GM19438 (cell line): ENCODE data around the gene SLC22A31.
"Not testable (repeated sequence)": the region's sequence is repeated elsewhere in the genome, so short reads cannot be mapped to it uniquely, and the experiment has no call there.

ENCODE experiments used
- ATAC-seq: cut with Tn5 transposase; IDR thresholded peaks from one replicate; pipeline ENCODE4 v1.9.1; 2021; ENCODE audit warnings: low read depth; ENCODE audit not compliant: unreplicated experiment

SLC22A31 gene

DNA sequence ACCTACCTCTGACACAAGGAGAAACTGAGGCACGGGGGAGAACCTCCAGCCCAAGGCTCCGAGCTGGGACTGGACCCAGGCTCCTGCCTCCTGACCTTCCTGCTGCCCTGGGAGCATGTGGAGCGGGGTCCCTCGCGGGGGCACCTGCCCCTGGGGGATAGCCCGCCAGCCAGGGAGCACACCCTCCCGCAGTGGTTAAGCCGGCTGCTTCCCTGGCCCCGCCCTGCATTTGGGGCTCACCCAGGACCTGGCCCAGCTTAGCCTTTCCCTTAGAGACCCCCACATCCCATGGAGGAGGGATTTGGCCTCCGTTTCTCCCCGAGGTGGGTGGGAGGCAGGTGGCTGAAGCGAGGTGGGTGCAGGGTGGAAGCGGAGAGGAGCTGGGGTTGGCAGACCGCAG, 30.6 kb downstream of the SLC22A31 start:
- ATAC-seq, result no peak

DNA sequence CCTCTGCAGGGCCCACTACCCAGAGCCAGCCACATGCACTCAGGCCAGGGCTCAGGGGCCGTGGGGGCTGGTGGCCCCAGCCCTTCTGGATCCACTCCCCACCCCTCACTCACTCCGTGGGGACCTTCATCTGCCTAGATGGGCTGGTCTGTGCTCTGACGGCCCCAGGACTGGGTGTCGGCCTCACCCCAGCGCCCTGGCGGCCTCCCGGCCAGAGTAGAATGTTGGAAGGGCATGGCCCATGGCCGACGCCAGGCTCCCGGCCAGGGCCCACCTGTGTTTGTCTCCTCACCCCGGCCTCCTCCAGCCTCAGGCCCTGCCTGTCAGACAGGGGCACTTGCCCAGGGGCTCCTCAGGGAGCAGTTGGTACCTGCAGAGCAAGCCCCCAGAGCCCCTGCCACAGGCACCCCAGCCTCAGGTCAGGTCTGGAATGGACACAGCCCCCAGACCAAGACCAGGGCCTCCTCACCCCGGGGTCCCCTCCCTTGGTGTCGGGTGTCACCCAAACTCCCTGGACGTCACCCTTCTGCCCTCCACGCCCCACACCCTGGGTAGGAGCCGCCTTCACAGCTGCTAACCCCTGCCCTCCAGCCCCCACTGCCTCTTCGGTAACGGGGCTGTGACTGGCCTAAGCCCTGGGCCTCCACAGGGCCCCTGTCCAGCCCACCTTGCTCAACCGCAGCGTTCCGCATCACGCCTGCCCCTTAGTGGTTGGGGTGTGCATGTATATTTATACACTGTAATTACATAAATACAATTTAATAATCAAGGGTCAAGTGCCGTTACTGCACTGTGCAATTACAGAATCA, 31.8 kb downstream of the SLC22A31 start:
- ATAC-seq, result no peak

DNA sequence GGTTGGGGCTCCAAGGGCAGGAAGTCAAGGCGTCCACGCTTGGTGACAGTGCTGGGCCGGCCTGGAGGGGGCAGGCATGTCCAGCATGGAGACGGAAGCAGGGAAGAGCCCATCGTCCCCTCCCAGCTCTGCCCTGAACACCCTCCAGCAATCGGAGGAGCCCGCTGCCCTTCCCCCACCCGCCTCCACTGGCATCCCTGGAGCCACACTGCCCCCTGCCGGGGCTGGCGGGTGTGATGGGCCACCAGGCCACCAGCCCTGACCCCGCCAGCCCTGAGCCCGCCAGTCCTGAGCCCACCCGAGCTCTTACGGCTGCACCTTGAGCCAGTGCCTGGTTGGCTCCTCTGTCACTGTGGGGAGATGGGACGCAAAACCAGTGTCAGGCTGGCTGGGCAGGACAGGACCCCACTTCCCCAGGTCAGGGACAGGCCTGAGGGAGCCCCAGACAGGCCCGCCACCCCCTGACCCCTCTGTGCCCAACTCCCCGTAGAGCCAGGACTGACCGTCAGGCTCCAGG, 32.9 kb downstream of the SLC22A31 start:
- ATAC-seq, result no peak

DNA sequence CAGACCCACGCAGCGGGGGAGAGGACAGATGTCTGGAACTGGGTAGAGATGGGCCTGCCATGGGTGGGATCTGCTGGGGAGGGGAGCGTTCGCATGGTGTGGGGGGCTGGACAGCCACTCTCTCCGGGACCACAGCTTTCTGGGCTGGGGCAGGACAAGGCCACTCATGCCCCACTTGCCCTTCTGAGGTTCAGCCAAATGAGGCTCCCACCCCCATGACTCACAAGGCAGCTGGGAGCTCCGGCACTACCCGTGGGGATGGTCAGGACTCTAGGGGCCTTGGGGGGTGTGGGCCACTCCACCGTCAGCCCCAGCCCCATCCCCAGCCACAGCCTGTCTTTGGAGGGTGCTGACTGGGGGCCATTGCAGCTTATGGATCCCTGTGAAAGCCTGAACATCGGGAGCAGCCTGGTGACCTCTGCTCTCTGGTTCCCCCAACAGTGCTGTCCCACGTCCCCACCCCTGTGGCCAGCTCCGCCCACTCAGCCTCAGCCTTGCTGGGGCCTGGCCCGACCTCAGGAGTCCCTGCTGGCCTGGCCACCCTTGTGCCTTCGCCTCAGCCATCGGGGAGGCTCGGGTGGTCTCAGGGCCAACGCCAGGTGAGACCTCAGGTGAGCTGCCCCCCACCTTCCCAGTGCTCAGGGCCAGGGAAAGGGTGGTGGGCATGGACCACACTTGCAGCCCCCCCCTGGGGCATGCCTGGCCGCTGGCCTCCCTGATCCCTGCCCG, 33.5 kb downstream of the SLC22A31 start:
- ATAC-seq, result no peak

DNA sequence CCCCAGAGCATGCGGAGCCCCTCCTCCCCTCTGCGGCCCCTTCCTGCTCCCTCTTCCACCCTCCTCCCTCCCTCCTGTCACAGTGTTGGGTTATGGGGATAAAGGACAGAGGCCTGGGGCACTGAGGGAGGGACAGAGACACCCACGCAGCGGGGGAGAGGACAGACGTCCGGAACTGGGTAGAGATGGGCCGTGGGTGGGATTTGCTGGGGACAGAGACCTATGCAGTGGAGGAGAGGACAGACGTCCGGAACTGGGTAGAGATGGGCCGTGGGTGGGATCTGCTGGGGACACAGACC, 34.7 kb downstream of the SLC22A31 start:
- not testable (repeated sequence) for ATAC-seq

DNA sequence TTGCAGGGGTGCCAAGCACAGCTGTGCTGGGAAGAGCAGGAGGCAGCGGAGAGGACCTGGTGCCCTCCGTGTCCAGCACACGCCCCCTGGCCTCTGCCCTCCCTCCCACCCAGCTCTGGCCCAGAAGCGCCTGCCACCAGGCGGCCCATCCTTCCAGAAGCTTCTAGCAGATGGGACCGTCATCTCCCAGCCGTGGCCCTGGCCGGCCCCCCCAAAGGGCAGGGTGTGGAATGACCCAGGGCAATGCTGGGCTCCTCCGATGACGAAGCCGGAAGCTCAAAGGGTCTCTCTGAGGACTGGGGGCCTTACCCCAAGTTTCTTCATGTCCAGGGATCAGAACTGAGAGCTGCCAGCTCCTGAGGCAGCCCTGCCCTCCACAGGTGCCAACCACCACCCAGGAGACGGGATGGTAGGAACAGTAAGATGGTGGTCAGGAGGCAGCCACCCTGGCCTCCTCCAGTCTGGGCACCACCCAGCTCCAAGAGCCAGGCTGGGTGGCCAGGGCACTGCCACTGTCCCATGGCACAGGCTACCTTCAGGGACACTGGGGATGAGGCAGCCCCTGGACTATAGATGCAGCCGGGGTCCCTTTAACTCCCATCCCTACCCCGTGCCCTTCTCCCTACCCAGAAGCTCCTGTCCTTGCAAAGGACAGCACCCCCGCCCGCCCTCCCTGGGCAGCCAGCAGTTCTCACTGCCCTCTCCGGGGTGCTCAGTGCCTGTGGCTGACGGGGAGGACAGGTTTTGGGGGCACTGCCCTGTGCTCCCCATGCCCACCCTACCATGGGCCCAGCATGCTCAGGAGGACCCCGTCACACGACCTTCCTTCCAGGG, 35.3 kb downstream of the SLC22A31 start:
- no peak for ATAC-seq

DNA sequence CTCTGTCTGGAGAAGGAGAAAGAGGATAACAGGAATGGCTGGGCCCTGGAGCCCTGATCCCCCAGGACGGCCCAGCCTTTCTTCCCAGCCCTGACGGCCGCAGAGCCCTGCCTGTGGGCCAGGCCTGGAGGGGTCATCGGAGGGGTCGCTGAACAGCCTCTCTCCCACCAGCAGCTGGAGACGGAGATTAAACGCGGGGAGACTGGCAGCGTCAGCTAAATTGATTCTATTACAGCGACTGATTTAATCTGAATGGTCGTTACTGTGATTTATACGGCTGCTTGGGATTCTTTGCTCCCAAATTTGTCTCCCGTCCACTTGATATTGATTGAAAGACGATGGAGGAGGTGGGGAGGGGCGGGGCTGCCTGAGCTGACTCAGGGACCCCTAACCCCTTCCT, 35.9 kb downstream of the SLC22A31 start:
- no peak for ATAC-seq

DNA sequence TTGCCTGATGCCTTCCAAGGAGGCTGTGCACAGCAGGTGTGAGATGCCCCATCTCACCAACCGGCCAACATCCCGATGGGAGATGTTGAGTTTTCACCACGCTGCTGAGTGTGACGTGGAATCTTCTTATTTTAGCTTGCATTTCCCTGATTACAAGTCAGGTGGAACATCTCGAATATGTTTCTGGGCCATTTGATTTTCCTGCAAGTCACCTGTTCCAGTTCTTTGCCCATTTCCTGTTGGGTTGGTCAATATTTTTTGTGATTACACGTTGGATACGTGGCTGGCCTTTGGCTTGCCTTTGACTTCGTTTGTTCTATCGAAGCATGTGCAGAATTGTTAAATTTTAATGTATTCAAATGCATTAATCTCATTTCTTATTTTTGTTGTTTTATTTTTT, 37.0 kb downstream of the SLC22A31 start:
- ATAC-seq, result no peak

DNA sequence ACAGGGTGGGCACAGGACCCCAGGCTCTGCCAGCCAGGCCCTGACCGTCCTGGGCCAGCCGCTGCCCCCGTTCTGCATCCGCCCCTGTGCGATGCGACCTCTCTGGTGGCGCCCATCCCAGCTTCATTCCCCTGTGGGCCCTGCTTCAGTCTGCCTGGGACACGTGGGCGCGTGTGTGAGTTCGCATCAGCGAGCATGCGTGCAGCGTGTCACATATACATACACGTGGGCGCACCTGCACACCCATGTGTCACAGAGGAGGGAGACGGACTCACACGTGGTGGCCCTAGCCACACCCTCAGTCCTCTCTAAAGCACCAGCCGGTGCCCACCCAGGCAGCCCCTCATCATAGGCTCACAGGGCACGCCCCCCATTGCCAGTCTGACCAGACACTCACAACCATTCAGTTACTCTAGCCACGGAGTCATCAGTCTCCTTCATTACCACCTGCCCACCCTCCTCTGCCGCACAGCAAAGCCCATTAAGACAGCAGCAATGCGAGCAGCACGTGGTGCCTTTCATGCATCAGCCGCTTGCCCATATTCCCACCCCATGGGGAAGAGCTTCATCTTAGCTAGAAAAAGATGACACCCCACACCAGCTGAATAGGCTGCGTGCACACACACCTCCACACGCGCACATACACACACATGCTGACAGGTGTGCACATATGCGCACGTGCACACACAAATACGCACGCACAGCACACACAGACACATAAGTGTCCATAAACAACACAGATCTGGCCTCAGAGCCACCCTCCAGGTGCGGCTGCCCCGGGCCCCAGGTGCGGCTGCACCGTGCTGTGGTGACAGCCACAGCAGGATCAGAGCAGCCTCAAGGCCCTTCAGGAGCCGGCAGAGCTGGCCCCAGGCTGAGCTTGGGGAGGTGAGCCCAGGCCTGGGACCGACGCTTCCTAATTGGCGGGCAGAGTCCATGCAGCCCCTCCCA, 38.3 kb downstream of the SLC22A31 start:
- no peak for ATAC-seq

DNA sequence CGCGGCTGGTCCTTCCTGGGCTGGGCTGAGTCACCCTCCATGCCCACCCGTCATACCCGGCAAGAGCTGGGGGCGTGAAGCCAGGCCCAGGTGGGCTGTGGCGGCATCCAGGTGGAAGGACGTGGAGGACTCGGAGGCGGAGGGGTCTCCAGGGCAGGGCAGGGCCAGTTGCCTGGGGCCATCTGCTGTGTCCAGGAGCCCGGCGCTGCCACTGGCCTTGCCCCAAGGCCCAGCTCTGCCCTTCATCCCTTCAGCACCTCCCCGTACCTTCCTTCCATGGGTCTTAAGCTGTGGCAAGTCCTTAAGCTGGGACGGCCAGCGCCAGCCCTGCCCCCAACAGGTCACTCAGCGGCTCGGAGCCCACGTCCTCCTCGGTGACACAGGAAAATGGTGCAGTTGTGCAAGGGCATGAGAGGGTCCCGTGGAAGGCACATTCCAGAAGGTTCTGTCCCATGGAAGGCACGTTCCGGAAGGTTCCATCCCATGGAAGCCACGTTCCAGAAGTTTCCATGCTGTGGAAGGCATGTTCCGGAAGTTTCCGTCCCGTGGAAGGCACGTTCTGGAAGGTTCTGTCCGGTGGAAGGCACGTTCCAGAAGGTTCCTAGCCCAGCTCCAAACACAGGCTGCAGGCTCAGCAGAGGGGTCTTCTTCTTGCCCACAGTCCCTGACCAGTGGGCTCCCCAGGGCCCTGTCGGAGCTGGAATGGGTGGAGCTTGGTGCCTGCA, 39.2 kb downstream of the SLC22A31 start:
- ATAC-seq, result no peak

DNA sequence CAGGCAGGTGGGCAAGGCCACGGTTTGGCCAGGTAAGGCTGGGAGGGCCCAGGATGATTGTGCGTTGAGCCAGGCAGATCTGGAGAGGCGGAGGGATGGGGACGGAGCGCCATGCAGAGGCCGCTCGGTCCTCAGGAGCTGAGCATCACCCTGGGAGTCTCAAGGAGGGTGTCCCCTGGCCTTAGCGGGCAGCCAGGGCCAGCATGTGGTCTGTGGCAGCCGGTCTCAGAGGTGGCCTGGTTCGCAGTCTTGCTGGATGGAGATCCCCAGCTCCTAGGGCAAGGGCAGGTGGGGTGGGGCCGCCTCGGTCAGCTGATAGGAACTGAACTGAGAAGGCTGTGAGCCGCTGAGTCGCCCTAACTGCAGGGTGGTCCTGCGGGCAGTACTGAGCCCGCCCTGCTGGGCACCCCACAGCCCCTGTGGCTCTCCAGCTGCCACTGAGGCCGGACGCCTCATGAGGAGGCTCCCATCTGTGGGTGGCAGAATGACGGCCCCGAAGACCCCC, 40.4 kb downstream of the SLC22A31 start:
- ATAC-seq, result no peak

DNA sequence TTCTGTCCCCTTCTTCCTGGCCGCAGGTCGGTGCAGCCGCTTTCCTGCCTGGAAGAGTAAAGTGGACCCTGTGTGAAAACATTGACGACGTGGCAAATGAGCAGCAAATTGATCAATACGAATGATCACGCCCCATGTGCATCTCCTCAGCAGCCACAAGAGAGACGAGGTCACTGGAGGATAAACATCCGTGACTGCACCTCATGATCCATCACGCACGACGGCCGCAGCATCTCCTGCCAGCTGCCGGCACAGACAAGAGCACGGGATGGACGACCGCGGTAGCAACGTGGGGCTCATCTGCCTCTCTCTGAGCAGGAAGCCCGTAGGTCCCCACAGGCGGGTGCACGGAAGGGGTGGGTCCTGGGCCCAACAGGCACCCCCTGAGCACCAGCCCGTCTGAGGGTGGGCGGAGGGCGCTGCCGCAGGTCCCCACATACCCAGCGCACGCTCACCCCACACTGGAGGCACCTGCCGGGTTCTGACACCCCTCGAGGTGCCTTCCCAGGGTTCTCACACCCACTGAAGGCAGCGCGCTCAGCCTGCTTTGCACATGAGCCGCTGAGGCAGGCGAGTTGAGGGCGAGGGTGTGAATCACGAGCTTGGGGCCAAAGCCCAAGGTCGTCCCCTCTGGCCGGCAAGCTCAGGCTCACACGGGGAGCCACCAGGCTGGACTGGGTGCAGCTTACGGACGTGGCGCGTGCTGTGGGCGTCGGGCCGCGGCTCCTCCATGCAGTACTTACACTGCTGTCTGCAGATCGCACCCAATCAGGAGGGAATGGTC, 41.1 kb downstream of the SLC22A31 start:
- ATAC-seq, result no peak

DNA sequence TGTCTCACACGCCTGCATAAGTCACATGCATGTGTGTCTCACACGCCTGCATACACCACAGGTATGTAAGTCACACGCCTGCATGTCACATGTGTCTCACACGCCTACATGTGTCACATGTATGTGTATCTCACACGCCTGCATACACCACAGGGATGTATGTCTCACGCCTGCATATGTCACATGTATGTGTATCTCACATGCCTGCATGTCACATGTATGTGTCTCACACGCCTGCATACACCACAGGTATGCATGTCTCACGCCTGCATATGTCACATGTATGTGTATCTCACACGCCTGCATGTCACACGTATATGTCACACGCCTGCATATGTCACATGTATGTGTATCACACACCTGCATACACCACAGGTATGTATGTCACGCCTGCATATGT, 42.6 kb downstream of the SLC22A31 start:
- no peak for ATAC-seq

DNA sequence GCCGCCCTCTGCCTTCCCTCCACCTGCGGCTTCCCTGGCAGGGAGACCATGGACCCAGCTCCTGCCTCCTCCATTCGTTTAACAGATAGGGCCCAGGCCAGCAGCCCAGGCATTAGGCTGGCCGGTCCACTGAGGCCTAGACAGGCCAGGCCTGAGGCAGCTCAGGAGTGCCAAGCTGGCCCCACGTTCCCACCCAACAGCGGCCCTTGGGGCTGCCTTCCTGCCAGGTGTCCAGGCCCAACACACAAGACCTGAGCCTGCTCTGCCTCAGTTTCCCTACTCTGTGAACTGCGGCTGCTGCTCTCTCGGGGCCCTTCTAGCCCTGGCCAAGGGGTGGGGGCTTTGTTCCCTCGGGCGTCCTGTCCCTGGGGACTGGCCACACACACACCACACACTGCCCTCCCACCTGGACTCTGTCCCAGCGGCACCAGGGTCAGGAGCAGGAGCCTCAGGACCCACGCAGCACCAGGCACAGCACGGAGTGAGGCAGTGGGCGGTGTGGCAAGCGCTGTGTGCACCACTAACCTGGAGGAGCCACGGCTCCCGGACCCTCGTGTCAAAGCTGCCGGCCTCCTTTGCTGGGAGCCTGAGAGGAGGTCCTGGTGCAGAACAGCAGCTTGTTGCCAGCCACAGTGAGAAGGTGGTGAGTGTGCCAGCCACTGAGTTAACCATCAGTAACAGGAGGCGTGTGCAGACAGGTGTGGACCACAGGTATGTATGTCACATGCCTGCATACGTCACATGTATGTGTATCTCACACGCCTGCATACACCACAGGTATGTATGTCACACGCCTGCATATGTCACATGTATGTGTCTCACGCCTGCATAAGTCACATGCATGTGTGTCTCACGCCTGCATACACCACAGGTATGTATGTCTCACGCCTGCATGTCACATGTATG, 43.3 kb downstream of the SLC22A31 start:
- ATAC-seq, result no peak

DNA sequence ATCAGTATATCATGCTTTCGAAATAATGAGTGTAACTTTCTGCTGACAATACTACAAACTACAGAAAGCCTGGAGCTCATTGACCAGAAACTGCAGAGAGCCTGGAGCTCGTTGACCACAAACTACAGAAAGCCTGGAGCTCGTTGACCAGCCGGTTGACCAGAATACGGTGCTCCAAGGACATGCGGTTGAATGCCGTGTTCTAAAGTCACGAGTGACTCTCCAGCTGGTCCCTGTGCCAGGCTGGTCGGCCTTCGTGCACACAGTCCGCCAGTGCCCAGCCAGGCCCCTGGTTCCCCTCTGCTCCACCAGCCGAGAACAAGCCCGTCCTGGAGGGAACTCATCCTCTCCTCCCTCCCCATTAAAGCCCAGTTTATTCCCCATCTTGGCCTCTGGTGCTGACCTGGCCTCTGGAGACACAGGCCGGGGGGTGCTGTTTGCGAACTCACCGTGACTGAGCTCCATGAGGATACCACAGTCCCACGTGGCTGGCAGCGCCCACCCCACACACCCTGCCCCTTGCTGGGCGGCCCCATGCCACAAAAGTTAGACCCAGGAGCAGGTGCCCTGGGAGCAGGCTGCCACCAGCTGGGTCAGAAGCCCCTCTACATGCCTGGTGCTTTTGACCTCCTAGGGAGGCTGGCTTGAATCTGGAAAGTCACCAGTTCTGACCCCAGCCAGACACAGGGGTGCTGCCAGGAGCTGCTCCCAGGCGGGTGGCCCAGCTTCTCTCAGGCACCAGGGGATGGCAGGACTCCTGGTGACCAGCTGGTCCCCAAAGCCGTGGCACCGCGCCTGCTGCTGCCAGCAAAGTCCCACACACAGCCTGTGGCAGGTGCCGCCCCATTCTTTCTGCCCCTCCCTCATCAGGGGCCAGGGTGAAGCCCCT, 44.2 kb downstream of the SLC22A31 start:
- ATAC-seq, result no peak

DNA sequence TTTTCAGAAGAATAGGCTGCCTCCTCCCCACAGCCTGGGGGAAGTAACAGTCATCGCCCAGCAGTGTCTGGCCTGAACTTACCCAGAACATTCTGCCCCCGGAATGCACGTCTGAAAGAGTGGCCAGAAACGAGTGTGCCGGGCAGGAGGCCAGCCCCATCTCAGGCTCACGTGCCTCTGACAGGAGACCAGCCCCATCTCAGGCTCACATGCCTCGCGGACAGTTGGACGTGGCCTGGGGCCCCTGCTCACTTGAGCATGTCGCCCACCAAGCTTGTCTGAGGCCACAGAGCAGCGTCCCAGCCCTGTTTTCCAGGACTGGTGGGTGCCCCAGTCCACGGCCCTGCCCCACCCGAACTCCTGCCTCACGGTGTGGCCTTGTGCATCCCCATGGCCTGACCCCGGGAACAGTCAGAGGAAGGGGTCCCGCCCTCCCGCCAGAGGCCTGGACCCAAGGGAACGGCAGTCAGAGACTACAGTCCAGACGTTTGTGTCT, 45.1 kb downstream of the SLC22A31 start:
- ATAC-seq, result no peak
